Left ventricle myocardium inferior (tissue), 1 donor: ENCODE results near the gene COL19A1. TPM values are rescaled to one million over a fixed set of nuclear protein-coding genes. Genes with fewer than 3 reads are reported as not detected.

Experiments
- DNase-seq: peaks from one replicate; pipeline ENCODE4 v3.0.0-alpha.2; 2020
- H3K27ac ChIP-seq: fragments of 200-600 bp; replicated peaks from 2 replicates; pipeline ENCODE4 v1.8.0; 2021
- H3K27me3 ChIP-seq: fragments of 200-600 bp; 2 replicates; pipeline ENCODE4 v1.8.0; 2021; ENCODE audit warnings: low read depth
- H3K36me3 ChIP-seq: fragments of 200-600 bp; 2 replicates; pipeline ENCODE4 v1.8.0; 2021
- H3K4me1 ChIP-seq: fragments of 200-600 bp; 2 replicates; pipeline ENCODE4 v1.8.0; 2021
- H3K4me3 ChIP-seq: fragments of 200-600 bp; 2 replicates; pipeline ENCODE4 v1.8.0; 2021; ENCODE audit warnings: mild to moderate bottlenecking, moderate library complexity
- H3K9me3 ChIP-seq: fragments of 200-600 bp; replicated peaks from 2 replicates; pipeline ENCODE4 v1.8.0; 2021
- CTCF ChIP-seq: fragments of 200-600 bp; IDR thresholded peaks from 2 replicates; pipeline ENCODE4 v1.8.0; 2021; ENCODE audit warnings: antibody characterized with exemption, mild to moderate bottlenecking, borderline replicate concordance
- intact Hi-C: fragments of 100-400 bp; cut with micrococcal nuclease; formaldehyde crosslinking; loops from one replicate; pipeline ENCODE4 v1.11.0; 2022
- total RNA-seq: library from RNA; stranded (reverse); fragmentation: NEBNext Ultra II Directional; extraction: Animal tissue kit (Norgen Biotek cat#: 25700); gene quantifications from one replicate; pipeline ENCODE4 v1.2.1, GENCODE V29; 2021
- donor health status: DM: no; HTN: yes; CAD: no; lungs with severe emphysema.

The COL19A1 gene
- total RNA-seq, 1 donor from 2014 or later = 1.9 TPM

GRCh38 chr6:69933239-69933638 lies 66.9 kb downstream of the COL19A1 start:
- no peak for TF ChIP-seq CTCF
- Histone ChIP-seq H3K4me1 (peaks cover 27% of the 10 kb centered on the region), H3K9me3 (no peaks in the 10 kb centered on the region), H3K27ac (peak overlapping the region; percentile 62), H3K36me3 (no peaks in the 10 kb centered on the region), H3K4me3 (no peak overlapping the region), H3K27me3 (no peaks in the 10 kb centered on the region)
- no peak for DNase-seq
- intact Hi-C loops = no loop called here

GRCh38 chr6:69935079-69935478 lies 68.7 kb downstream of the COL19A1 start:
- peaks cover 27% of the 10 kb centered on the region for H3K4me1 ChIP-seq
- H3K36me3 ChIP-seq = no peaks in the 10 kb centered on the region
- H3K27ac ChIP-seq = no peak overlapping the region
- no peak overlapping the region for H3K4me3 ChIP-seq
- no peaks in the 10 kb centered on the region for H3K27me3 ChIP-seq
- intact Hi-C loops = no loop called here
- DNase-seq = no peak
- no peak for TF ChIP-seq CTCF
- H3K9me3 ChIP-seq = no peaks in the 10 kb centered on the region

GRCh38 chr6:69936674-69937363 lies 70.5 kb downstream of the COL19A1 start:
- Histone ChIP-seq H3K36me3 (no peaks in the 10 kb centered on the region), H3K27ac (peak overlapping the region; percentile 58), H3K4me1 (peaks cover 27% of the 10 kb centered on the region), H3K27me3 (no peaks in the 10 kb centered on the region), H3K4me3 (no peak overlapping the region), H3K9me3 (no peaks in the 10 kb centered on the region)
- intact Hi-C loops = no loop called here
- no peak for DNase-seq
- no peak for TF ChIP-seq CTCF

GRCh38 chr6:69937402-69938136 lies 71.2 kb downstream of the COL19A1 start:
- Histone ChIP-seq H3K4me1 (peaks cover 27% of the 10 kb centered on the region), H3K27me3 (no peaks in the 10 kb centered on the region), H3K36me3 (no peaks in the 10 kb centered on the region), H3K27ac (peak overlapping the region; percentile 58), H3K9me3 (no peaks in the 10 kb centered on the region), H3K4me3 (no peak overlapping the region)
- intact Hi-C loops = no loop called here
- no peak for TF ChIP-seq CTCF
- DNase-seq = no peak

- H3K36me3 ChIP-seq = no peaks in the 10 kb centered on the region
- intact Hi-C loops = no loop called here
These were observed 76.1 kb downstream of the COL19A1 start for GRCh38 chr6:69942485-69942884.

More at GRCh38 chr6:69942485-69942884, 76.1 kb downstream of the COL19A1 start:
- Histone ChIP-seq H3K27ac (no peak overlapping the region), H3K4me3 (no peak overlapping the region), H3K4me1 (peaks cover 6% of the 10 kb centered on the region), H3K9me3 (no peaks in the 10 kb centered on the region), H3K27me3 (no peaks in the 10 kb centered on the region)
- TF ChIP-seq CTCF = no peak
- DNase-seq = no peak
